Measurements from ENCODE around the gene POU5F1. TPM values are rescaled to one million over a fixed set of nuclear protein-coding genes. Genes with fewer than 3 reads are reported as not detected.

The POU5F1 gene
- polyA plus RNA-seq, 1 experiment: not detected

- ChIA-PET CTCF (interaction anchor here (0.7 kb wide), 1 partner anchor 178 kb away, joined by 3 read pairs; no protein-coding TSS in a partner anchor), POLR2A (no interaction called here)
- Histone ChIP-seq H3K4me3 (ENCODE audit: low read depth, low read length) (no peak overlapping the region), H3K9me3 (ENCODE audit: control insufficient read depth, insufficient read depth, low read length) (no peaks in the 10 kb centered on the region), H3K27ac (ENCODE audit: low read depth, low read length) (no peak overlapping the region), H3K27me3 (ENCODE audit: control insufficient read depth, insufficient read depth, low read length) (peaks cover 8% of the 10 kb centered on the region)
- no peak for TF ChIP-seq CTCF (IDR thresholded peaks at IDR 0.05; ENCODE audit: low read depth, low read length)
- no peak for DNase-seq (ENCODE audit: low read depth, low spot score)
Measured at GRCh38 chr6:31210123-31210522, 39.6 kb upstream of the POU5F1 start.

- ChIA-PET POLR2A (no interaction called here), CTCF (no interaction called here)
- no peaks in the 10 kb centered on the region for H3K9me3 ChIP-seq (ENCODE audit: control insufficient read depth, insufficient read depth, low read length)
- peaks cover 8% of the 10 kb centered on the region for H3K27me3 ChIP-seq (ENCODE audit: control insufficient read depth, insufficient read depth, low read length)
- no peak overlapping the region for H3K27ac ChIP-seq (ENCODE audit: low read depth, low read length)
- H3K4me3 ChIP-seq (ENCODE audit: low read depth, low read length): no peak overlapping the region
- TF ChIP-seq CTCF (IDR thresholded peaks at IDR 0.05; ENCODE audit: low read depth, low read length): no peak
- DNase-seq (ENCODE audit: low read depth, low spot score): no peak
Measured at GRCh38 chr6:31209137-31209536, 38.7 kb upstream of the POU5F1 start.

- H3K27me3 ChIP-seq (ENCODE audit: control insufficient read depth, insufficient read depth, low read length): peaks cover 8% of the 10 kb centered on the region
- ChIA-PET CTCF (interaction anchor here (0.7 kb wide), 1 partner anchor 82 kb away, joined by 3 read pairs; no protein-coding TSS in a partner anchor), POLR2A (no interaction called here)
- no peak overlapping the region for H3K27ac ChIP-seq (ENCODE audit: low read depth, low read length)
- no peaks in the 10 kb centered on the region for H3K9me3 ChIP-seq (ENCODE audit: control insufficient read depth, insufficient read depth, low read length)
- no peak overlapping the region for H3K4me3 ChIP-seq (ENCODE audit: low read depth, low read length)
- no peak for DNase-seq (ENCODE audit: low read depth, low spot score)
- TF ChIP-seq CTCF (IDR thresholded peaks at IDR 0.05; ENCODE audit: low read depth, low read length): no peak
Measured at GRCh38 chr6:31208506-31208905, 38.0 kb upstream of the POU5F1 start.

DNA sequence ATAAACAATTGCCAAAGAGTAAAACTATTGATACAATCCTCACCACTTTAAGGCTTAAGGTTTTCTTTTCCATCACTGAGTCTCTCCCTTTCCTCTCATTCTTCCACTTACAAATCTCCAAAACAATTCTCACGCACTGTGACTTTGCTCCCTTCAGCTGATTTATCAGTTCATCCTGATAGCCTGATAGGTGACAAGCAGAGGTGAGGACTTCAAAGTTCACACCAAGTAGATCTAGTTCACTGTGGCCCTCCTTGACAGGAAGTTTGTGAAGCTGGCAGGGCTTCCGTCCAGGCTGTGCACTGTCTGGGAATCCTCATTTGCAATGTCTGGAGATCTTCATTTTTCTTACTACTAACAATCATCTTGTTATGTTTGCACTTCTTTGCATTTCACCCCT, 35.2 kb upstream of the POU5F1 start:
- TF ChIP-seq CTCF (IDR thresholded peaks at IDR 0.05; ENCODE audit: low read depth, low read length): no peak
- CTCF ChIA-PET: no interaction called here
- POLR2A ChIA-PET: no interaction called here

GRCh38 chr6:31204751-31205145, 34.3 kb upstream of the POU5F1 start:
- Histone ChIP-seq H3K27me3 (ENCODE audit: control insufficient read depth, insufficient read depth, low read length) (no peaks in the 10 kb centered on the region), H3K4me3 (ENCODE audit: low read depth, low read length) (no peak overlapping the region), H3K27ac (ENCODE audit: low read depth, low read length) (no peak overlapping the region), H3K9me3 (ENCODE audit: control insufficient read depth, insufficient read depth, low read length) (peaks cover 4% of the 10 kb centered on the region)
- CTCF ChIA-PET: interaction anchor here (0.6 kb wide), 2 partner anchors 36 to 202 kb away, joined by 3 to 4 read pairs; no protein-coding TSS in a partner anchor
- DNase-seq (ENCODE audit: low read depth, low spot score): no peak
- POLR2A ChIA-PET: interaction anchor here (0.6 kb wide), 1 partner anchor 161 kb away, joined by 3 read pairs; no protein-coding TSS in a partner anchor
- TF ChIP-seq CTCF (IDR thresholded peaks at IDR 0.05; ENCODE audit: low read depth, low read length): no peak

More for the DNA sequence above, 35.2 kb upstream of the POU5F1 start:
- H3K27ac ChIP-seq (ENCODE audit: low read depth, low read length): no peak overlapping the region
- no peak overlapping the region for H3K4me3 ChIP-seq (ENCODE audit: low read depth, low read length)
- H3K27me3 ChIP-seq (ENCODE audit: control insufficient read depth, insufficient read depth, low read length): peaks cover under 1% of the 10 kb centered on the region
- H3K9me3 ChIP-seq (ENCODE audit: control insufficient read depth, insufficient read depth, low read length): peaks cover 4% of the 10 kb centered on the region
- DNase-seq (ENCODE audit: low read depth, low spot score): no peak
